Measurements from ENCODE around the gene MEX3D.
A peak's percentile ranks its signal among the peaks of the same experiment; 100 is the strongest.

Gene MEX3D

DNA sequence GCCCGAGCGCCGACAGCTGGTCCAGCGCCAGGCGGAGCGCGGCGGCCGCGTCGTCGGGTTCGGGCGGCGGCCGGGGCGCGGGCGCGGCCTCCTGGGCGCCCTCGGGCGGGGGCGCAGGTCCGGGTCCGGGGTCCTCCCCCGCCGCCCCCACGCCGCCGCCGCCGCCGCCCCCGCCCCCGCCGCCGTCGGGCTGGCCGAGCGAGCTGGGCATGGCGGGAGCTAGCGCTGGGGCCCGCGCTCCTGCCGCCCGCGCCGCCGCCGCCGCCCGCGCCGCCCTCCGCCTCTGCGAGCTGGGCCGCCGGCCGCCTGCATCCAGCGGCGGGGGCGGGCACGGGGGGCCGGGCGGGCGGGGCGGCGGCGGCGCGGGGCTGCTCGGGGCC lies 287 bp downstream of the MEX3D start:
- no peak overlapping the region for H3K4me2 ChIP-seq (ENCODE audit: low read depth, low read length, poor library complexity, severe bottlenecking)
- no peak overlapping the region for H3K4me3 ChIP-seq (ENCODE audit: low read length, poor library complexity, severe bottlenecking)

DNA sequence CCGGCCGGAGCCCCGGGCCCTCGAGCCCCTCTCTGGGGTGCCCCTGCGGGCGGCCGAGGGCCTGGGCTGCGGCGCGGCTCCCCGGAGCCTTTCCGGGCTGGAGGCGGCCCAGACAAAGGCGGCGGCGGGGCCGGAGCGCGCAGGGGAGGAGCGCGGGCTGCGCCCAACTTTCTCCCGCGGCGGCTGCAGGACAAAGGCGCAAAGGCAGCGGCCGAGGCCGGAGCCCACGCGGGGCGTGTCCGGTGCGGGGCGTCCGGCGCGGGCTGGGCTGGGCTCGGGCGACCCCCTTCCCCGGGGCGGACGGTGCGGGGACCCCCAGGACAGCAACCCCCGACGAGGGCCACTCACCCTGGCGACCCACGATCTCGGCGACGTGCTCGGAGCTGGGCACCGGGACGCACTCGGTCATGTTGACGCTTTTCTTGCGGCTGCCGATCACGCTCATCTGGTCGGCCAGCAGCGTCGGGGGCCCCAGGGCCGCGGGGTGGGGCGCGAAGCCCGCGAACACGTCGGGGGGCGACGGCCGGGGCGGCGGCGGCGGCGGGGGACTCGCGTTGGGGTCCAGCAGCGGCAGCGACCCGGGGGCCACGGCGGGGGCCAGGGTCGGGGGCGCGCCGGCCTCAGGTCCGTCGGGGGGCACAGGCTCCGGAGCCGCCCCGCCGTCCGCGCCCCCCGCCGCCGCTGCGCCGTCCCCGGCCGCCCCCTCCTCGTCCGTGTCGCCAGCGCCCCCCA lies 843 bp downstream of the MEX3D start:
- H3K36me3 ChIP-seq (ENCODE audit: insufficient read depth, low read length), result no peaks in the 10 kb centered on the region
- no peak overlapping the region for H2AFZ ChIP-seq (ENCODE audit: low read length)
- no peaks in the 10 kb centered on the region for H3K27me3 ChIP-seq (ENCODE audit: insufficient read depth, low read length, poor library complexity, severe bottlenecking)
- no peak overlapping the region for H3K9ac ChIP-seq (ENCODE audit: low read depth, low read length, poor library complexity, severe bottlenecking)
- H3F3A ChIP-seq (ENCODE audit: low read depth), result no peaks in the 10 kb centered on the region
- H3K4me2 ChIP-seq (ENCODE audit: low read depth, low read length, poor library complexity, severe bottlenecking), result no peak overlapping the region
- no peaks in the 10 kb centered on the region for H3K9me2 ChIP-seq (replicated peaks; ENCODE audit: low read depth, low read length)
- H3K4me1 ChIP-seq (ENCODE audit: insufficient read depth, low read length, poor library complexity, severe bottlenecking), result peaks cover 10% of the 10 kb centered on the region
- H3K9me3 ChIP-seq (ENCODE audit: insufficient read depth, low read depth, low read length), result no peaks in the 10 kb centered on the region
- peak overlapping the region; percentile 43 for H3K4me3 ChIP-seq (ENCODE audit: low read length, poor library complexity, severe bottlenecking)
- TF ChIP-seq, protein P1, sequence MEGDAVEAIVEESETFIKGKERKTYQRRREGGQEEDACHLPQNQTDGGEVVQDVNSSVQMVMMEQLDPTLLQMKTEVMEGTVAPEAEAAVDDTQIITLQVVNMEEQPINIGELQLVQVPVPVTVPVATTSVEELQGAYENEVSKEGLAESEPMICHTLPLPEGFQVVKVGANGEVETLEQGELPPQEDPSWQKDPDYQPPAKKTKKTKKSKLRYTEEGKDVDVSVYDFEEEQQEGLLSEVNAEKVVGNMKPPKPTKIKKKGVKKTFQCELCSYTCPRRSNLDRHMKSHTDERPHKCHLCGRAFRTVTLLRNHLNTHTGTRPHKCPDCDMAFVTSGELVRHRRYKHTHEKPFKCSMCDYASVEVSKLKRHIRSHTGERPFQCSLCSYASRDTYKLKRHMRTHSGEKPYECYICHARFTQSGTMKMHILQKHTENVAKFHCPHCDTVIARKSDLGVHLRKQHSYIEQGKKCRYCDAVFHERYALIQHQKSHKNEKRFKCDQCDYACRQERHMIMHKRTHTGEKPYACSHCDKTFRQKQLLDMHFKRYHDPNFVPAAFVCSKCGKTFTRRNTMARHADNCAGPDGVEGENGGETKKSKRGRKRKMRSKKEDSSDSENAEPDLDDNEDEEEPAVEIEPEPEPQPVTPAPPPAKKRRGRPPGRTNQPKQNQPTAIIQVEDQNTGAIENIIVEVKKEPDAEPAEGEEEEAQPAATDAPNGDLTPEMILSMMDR (conservative IDR thresholded peaks at IDR 0.05; ENCODE audit: low read length), result no peak
- TF ChIP-seq EZH2phosphoT487 (IDR thresholded peaks at IDR 0.05; ENCODE audit: borderline replicate concordance), result no peak
- H4K20me1 ChIP-seq (ENCODE audit: insufficient read depth, low read length, poor library complexity, severe bottlenecking), result peaks cover 7% of the 10 kb centered on the region
- H3K79me2 ChIP-seq (ENCODE audit: insufficient read depth, low read length), result peaks cover 36% of the 10 kb centered on the region

More for the DNA sequence above, 287 bp downstream of the MEX3D start:
- H3K36me3 ChIP-seq (ENCODE audit: insufficient read depth, low read length), result no peaks in the 10 kb centered on the region
- H3K79me2 ChIP-seq (ENCODE audit: insufficient read depth, low read length), result peaks cover 36% of the 10 kb centered on the region
- H4K20me1 ChIP-seq (ENCODE audit: insufficient read depth, low read length, poor library complexity, severe bottlenecking), result peaks cover 7% of the 10 kb centered on the region
- H3K9ac ChIP-seq (ENCODE audit: low read depth, low read length, poor library complexity, severe bottlenecking), result no peak overlapping the region
- H3K4me1 ChIP-seq (ENCODE audit: insufficient read depth, low read length, poor library complexity, severe bottlenecking), result peaks cover 10% of the 10 kb centered on the region
- no peak overlapping the region for H2AFZ ChIP-seq (ENCODE audit: low read length)
- no peaks in the 10 kb centered on the region for H3K9me3 ChIP-seq (ENCODE audit: insufficient read depth, low read depth, low read length)
- no peaks in the 10 kb centered on the region for H3K27me3 ChIP-seq (ENCODE audit: insufficient read depth, low read length, poor library complexity, severe bottlenecking)
- no peaks in the 10 kb centered on the region for H3K9me2 ChIP-seq (replicated peaks; ENCODE audit: low read depth, low read length)
- TF ChIP-seq, protein P1 (conservative IDR thresholded peaks at IDR 0.05; ENCODE audit: low read length), result no peak
- TF ChIP-seq EZH2phosphoT487 (IDR thresholded peaks at IDR 0.05; ENCODE audit: borderline replicate concordance), result no peak
- no peaks in the 10 kb centered on the region for H3F3A ChIP-seq (ENCODE audit: low read depth)

DNA sequence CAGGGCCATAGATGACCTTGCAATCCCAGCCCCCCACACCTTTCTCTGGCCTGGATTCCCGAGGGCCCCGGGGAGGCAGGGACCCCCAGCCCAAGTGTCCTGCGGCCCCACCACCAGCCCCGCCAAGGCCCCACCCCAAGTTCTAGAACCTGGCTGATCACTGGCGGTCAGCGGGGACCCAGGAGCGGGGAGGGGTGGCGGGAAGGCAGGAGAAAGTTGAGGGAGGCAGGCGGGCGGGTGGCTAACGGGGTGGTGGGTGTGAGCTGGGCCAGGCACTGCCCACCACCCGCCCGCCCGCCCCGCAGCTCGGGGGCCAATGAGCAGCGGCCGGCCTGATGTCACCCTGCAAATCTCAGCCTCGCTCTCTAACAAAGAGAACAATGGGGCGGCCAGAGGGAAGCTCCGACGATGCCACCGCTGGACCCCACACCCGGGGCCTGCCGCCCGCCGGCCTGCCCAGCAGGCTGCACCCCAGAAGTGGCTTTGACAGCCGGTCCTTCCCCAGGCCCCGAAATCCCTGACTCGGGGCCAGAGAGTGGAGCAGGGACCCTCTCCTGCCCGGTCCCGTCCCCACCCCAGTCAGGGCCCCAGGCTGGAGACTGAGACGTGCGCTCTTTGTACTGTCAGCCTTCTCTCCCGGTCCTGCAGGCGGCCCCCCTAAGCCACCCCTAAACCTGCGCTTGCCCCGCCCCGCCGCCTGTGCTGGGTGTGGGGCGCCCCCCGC lies 1.6 kb downstream of the MEX3D start:
- Histone ChIP-seq H3K4me2 (ENCODE audit: low read depth, low read length, poor library complexity, severe bottlenecking) (peak overlapping the region; percentile 59), H3K4me3 (ENCODE audit: low read length, poor library complexity, severe bottlenecking) (peak overlapping the region; percentile 45), H3K9me3 (ENCODE audit: insufficient read depth, low read depth, low read length) (no peaks in the 10 kb centered on the region), H3F3A (ENCODE audit: low read depth) (no peaks in the 10 kb centered on the region), H3K9me2 (replicated peaks; ENCODE audit: low read depth, low read length) (no peaks in the 10 kb centered on the region), H3K36me3 (ENCODE audit: insufficient read depth, low read length) (no peaks in the 10 kb centered on the region), H3K4me1 (ENCODE audit: insufficient read depth, low read length, poor library complexity, severe bottlenecking) (peaks cover 10% of the 10 kb centered on the region), H3K79me2 (ENCODE audit: insufficient read depth, low read length) (peaks cover 36% of the 10 kb centered on the region), H3K9ac (ENCODE audit: low read depth, low read length, poor library complexity, severe bottlenecking) (peak overlapping the region; percentile 54), H4K20me1 (ENCODE audit: insufficient read depth, low read length, poor library complexity, severe bottlenecking) (peaks cover 7% of the 10 kb centered on the region), H2AFZ (ENCODE audit: low read length) (no peak overlapping the region), H3K27me3 (ENCODE audit: insufficient read depth, low read length, poor library complexity, severe bottlenecking) (no peaks in the 10 kb centered on the region)
- no peak for TF ChIP-seq EZH2phosphoT487 (IDR thresholded peaks at IDR 0.05; ENCODE audit: borderline replicate concordance)
- TF ChIP-seq, protein P1 (conservative IDR thresholded peaks at IDR 0.05; ENCODE audit: low read length), result no peak

Data from Loucy (cell line).